ENCODE measurements around the gene IFNAR1. TPM values are rescaled to one million over a fixed set of nuclear protein-coding genes. Genes with fewer than 3 reads are reported as not detected.

IFNAR1 gene
- total RNA-seq, 1 experiment from 2014 or later, result 30.0 TPM

DNA sequence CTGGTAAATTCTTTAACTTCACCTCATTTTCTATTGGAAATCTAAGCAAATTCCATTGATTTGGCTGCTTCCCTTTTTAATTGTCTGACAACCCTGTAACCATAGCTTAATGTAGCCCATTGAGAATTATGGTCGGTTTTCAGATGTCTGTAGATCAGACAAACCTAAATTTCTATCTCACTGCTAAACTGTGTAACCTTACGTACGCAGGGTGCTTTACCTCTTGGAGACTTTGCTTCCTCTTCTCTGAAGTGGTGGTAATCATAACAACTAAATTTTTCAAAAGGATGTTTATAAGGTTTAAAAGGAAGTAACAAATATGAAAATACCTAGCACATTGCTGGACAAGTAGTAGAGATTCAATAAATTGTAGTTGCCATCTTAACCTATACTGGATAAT lies 25.9 kb downstream of the IFNAR1 start:
- BruUV-seq (replicated peaks), result no TSS peak

DNA sequence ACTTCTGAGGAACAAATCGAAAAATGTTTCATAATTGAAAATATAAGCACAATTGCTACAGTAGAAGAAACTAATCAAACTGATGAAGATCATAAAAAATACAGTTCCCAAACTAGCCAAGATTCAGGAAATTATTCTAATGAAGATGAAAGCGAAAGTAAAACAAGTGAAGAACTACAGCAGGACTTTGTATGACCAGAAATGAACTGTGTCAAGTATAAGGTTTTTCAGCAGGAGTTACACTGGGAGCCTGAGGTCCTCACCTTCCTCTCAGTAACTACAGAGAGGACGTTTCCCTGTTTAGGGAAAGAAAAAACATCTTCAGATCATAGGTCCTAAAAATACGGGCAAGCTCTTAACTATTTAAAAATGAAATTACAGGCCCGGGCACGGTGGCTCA lies 30.6 kb downstream of the IFNAR1 start:
- Mint-ChIP-seq H3K4me3 (ENCODE audit: unreplicated experiment) (no peak overlapping the region), H3K27ac (ENCODE audit: low read depth, unreplicated experiment) (peak overlapping the region; percentile 27), H3K27me3 (ENCODE audit: insufficient read depth, unreplicated experiment) (no peaks in the 10 kb centered on the region), H3K9me3 (ENCODE audit: unreplicated experiment) (no peaks in the 10 kb centered on the region), H3K36me3 (ENCODE audit: insufficient read depth, unreplicated experiment) (peaks cover 62% of the 10 kb centered on the region), H3K4me1 (ENCODE audit: insufficient read depth, unreplicated experiment) (peaks cover 8% of the 10 kb centered on the region)
- BruUV-seq (replicated peaks), result TSS peak; percentile 43
- POLR2A ChIA-PET, result interaction anchor here (1.4 to 1.9 kb wide), 2 partner anchors 10 to 30 kb away, joined by 3 to 6 read pairs; partner anchors contain the start of gene IFNAR1
- CTCF ChIA-PET, result interaction anchor here (0.5 to 1.6 kb wide), 3 partner anchors 9 to 661 kb away, joined by 3 to 5 read pairs (median 5); no protein-coding TSS in a partner anchor
- no peak for DNase-seq (ENCODE audit: unreplicated experiment)
- intact Hi-C loops (cut with micrococcal nuclease), result no loop called here
- no peak for TF ChIP-seq CTCF (IDR thresholded peaks at IDR 0.05; ENCODE audit: unreplicated experiment)

More for the DNA sequence above, 25.9 kb downstream of the IFNAR1 start:
- CTCF ChIA-PET, result interaction anchor here (0.6 to 3.4 kb wide), 2 partner anchors 11 to 1358 kb away, joined by 5 to 26 read pairs; no protein-coding TSS in a partner anchor
- DNase-seq (ENCODE audit: unreplicated experiment), result no peak
- no peak overlapping the region for H3K4me3 Mint-ChIP-seq (ENCODE audit: unreplicated experiment)
- peaks cover 8% of the 10 kb centered on the region for H3K4me1 Mint-ChIP-seq (ENCODE audit: insufficient read depth, unreplicated experiment)
- no peak for TF ChIP-seq CTCF (IDR thresholded peaks at IDR 0.05; ENCODE audit: unreplicated experiment)
- H3K36me3 Mint-ChIP-seq (ENCODE audit: insufficient read depth, unreplicated experiment), result peaks cover 83% of the 10 kb centered on the region
- intact Hi-C loops (cut with micrococcal nuclease), result no loop called here
- H3K9me3 Mint-ChIP-seq (ENCODE audit: unreplicated experiment), result no peaks in the 10 kb centered on the region
- POLR2A ChIA-PET, result no interaction called here
- H3K27ac Mint-ChIP-seq (ENCODE audit: low read depth, unreplicated experiment), result no peak overlapping the region
- H3K27me3 Mint-ChIP-seq (ENCODE audit: insufficient read depth, unreplicated experiment), result no peaks in the 10 kb centered on the region

DNA sequence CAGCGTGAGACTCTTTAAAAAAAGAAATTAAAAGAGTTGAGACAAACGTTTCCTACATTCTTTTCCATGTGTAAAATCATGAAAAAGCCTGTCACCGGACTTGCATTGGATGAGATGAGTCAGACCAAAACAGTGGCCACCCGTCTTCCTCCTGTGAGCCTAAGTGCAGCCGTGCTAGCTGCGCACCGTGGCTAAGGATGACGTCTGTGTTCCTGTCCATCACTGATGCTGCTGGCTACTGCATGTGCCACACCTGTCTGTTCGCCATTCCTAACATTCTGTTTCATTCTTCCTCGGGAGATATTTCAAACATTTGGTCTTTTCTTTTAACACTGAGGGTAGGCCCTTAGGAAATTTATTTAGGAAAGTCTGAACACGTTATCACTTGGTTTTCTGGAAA lies 31.2 kb downstream of the IFNAR1 start:
- Mint-ChIP-seq H3K4me1 (ENCODE audit: insufficient read depth, unreplicated experiment) (peaks cover 13% of the 10 kb centered on the region), H3K4me3 (ENCODE audit: unreplicated experiment) (no peak overlapping the region), H3K36me3 (ENCODE audit: insufficient read depth, unreplicated experiment) (peaks cover 56% of the 10 kb centered on the region), H3K27me3 (ENCODE audit: insufficient read depth, unreplicated experiment) (no peaks in the 10 kb centered on the region), H3K9me3 (ENCODE audit: unreplicated experiment) (no peaks in the 10 kb centered on the region), H3K27ac (ENCODE audit: low read depth, unreplicated experiment) (peak overlapping the region; percentile 27)
- ChIA-PET CTCF (interaction anchor here (0.5 to 0.7 kb wide), 5 partner anchors 56 to 1321 kb away, joined by 3 to 5 read pairs (median 3); no protein-coding TSS in a partner anchor), POLR2A (interaction anchor here (0.7 kb wide), 1 partner anchor 156 kb away, joined by 3 read pairs; no protein-coding TSS in a partner anchor)
- no TSS peak for BruUV-seq (replicated peaks)
- DNase-seq (ENCODE audit: unreplicated experiment), result no peak
- intact Hi-C loops (cut with micrococcal nuclease), result no loop called here
- TF ChIP-seq CTCF (IDR thresholded peaks at IDR 0.05; ENCODE audit: unreplicated experiment), result no peak

GRCh38 chr21:33357177-33357576 lies 32.4 kb downstream of the IFNAR1 start:
- peaks cover 50% of the 10 kb centered on the region for H3K36me3 Mint-ChIP-seq (ENCODE audit: insufficient read depth, unreplicated experiment)
- BruUV-seq (replicated peaks), result no TSS peak
- TF ChIP-seq CTCF (IDR thresholded peaks at IDR 0.05; ENCODE audit: unreplicated experiment), result no peak
- intact Hi-C loops (cut with micrococcal nuclease), result no loop called here
- ChIA-PET CTCF (interaction anchor here (0.6 kb wide), 1 partner anchor 61 kb away, joined by 3 read pairs; no protein-coding TSS in a partner anchor), POLR2A (no interaction called here)
- no peak overlapping the region for H3K4me3 Mint-ChIP-seq (ENCODE audit: unreplicated experiment)
- peaks cover 22% of the 10 kb centered on the region for H3K4me1 Mint-ChIP-seq (ENCODE audit: insufficient read depth, unreplicated experiment)
- DNase-seq (ENCODE audit: unreplicated experiment), result no peak
- H3K27ac Mint-ChIP-seq (ENCODE audit: low read depth, unreplicated experiment), result no peak overlapping the region
- no peaks in the 10 kb centered on the region for H3K9me3 Mint-ChIP-seq (ENCODE audit: unreplicated experiment)
- H3K27me3 Mint-ChIP-seq (ENCODE audit: insufficient read depth, unreplicated experiment), result no peaks in the 10 kb centered on the region
